Psoas muscle (tissue), 8 donors: Measurements from ENCODE around the gene ESRRG. TPM values are rescaled to one million over a fixed set of nuclear protein-coding genes. Genes with fewer than 3 reads are reported as not detected.
"Not testable (repeated sequence)": the region's sequence is repeated elsewhere in the genome, so short reads cannot be mapped to it uniquely, and the experiment has no call there.

Experiments used
- ATAC-seq, 4 donors: fragments of 200-7000 bp; cut with Tn5 transposase; one replicate each; pipeline ENCODE4 v1.9.1; 2020; ENCODE audit warnings: moderate library complexity in 3 of 4, mild to moderate bottlenecking in 2 of 4
- DNase-seq, 2 donors: peaks; one replicate each; pipeline ENCODE4 v3.0.0-alpha.2; 2020
- H3K27ac ChIP-seq: fragments of 200-600 bp; one replicate; pipeline ENCODE4 v1.8.0; 2022
- H3K27me3 ChIP-seq, 3 donors: fragments of 200-600 bp in 1 of 3; one replicate each; pipeline versions ENCODE4 v1.6.1 to v1.8.0; 2013 to 2022; ENCODE audit warnings: low read length in 2 of 3, mild to moderate bottlenecking in 2 of 3, moderate library complexity in 1 of 3; ENCODE audit not compliant: insufficient read depth in 3 of 3
- H3K36me3 ChIP-seq, 2 donors: fragments of 200-600 bp in 1 of 2; one replicate each; pipeline versions ENCODE4 v1.6.1 to v1.8.0; 2013 to 2022; ENCODE audit warnings: low read depth in 1 of 2, mild to moderate bottlenecking in 1 of 2, moderate library complexity in 1 of 2; ENCODE audit not compliant: insufficient read depth in 1 of 2
- H3K4me1 ChIP-seq: fragments of 200-600 bp; one replicate; pipeline ENCODE4 v1.8.0; 2022
- H3K4me3 ChIP-seq: fragments of 200-600 bp; one replicate; pipeline ENCODE4 v1.8.0; 2022; ENCODE audit warnings: mild to moderate bottlenecking
- H3K9me3 ChIP-seq: fragments of 200-600 bp; one replicate; pipeline ENCODE4 v1.8.0; 2022
- CTCF ChIP-seq: fragments of 200-600 bp; IDR thresholded peaks from one replicate; pipeline ENCODE4 v1.8.0; 2022; ENCODE audit warnings: antibody characterized with exemption
- WGBS, 3 donors: extraction: QIAGEN DNeasy Blood & Tissue Kit; methylation state at CpG; one replicate each; pipeline versions ENCODE4 v1.1.6 to v1.1.7; 2013; 5-methylcytosine and 5-hydroxymethylcytosine counted together
- intact Hi-C, 2 donors: fragments of 100-400 bp; cut with DNase I; formaldehyde crosslinking; loops; one replicate each; pipeline versions ENCODE4 v1.11.0 to v1.14.2; 2022
- polyA plus RNA-seq, 3 donors: library from polyadenylated mRNA; stranded (reverse); fragments of 200-250 nt; gene quantifications; one replicate each; pipeline ENCODE4 v1.2.3, GENCODE V29; 2013
- total RNA-seq, 4 donors: library from RNA; stranded (reverse); fragmentation: NEBNext Ultra II Directional in 2 of 4; extraction: Animal tissue kit (Norgen Biotek cat#: 25700) in 2 of 4; gene quantifications; one replicate each; pipeline versions ENCODE4 v1.2.1 to v1.2.4, GENCODE V29; 2021 to 2023
- donor health status: healthy with polysubstance abuse.
- donor health status: DM: no; HTN: no; CAD: no; lungs with moderate emphysema.
- donor health status: Bipolar disorder and iron deficiency.
- donor health status: healthy.
- donor health status: DM: yes; HTN: yes; CAD: no.
- donor health status: DM: no; HTN: no; CAD: no.
- donor health status: DM: no; HTN: no; CAD: no.
- donor health status: DM: yes; HTN: yes; CAD: no.

Gene ESRRG
- total and polyA plus RNA-seq, 7 donors, result 2.5 to 34.4 (median 5.3) TPM

DNA sequence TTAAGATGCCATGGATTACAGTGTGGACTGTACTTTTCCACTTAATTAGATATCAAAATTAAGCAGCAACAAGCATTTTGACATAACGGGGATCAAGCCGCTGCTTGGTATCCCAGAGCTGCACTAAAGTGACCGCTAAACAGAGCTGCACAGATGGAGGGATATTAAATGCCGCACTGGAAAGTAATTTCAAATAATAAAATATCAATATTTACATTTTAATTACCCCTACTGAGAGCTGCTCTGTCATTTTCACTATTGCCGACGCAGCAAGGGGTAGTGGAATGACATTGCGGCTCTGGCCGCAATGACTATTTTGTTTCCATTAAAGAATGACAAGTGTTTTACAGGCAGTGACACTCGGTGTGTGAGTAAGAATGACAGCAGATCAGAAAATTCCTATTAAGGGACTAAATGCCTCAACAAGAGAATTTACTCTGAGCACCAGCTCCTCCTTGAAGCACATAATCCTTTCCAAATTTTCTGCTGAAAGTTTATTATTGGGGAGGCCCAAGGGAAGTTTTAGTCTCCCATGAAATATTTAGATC lies 190.9 kb downstream of the ESRRG start:
- DNase-seq, result no peak
- 83 to 91% (median 84%) methylated on average over 9 of the region's 9 CpGs for WGBS, 3 donors
- no peak for TF ChIP-seq CTCF
- H3K4me3 ChIP-seq, result peak overlapping the region; percentile 64
- H3K4me1 ChIP-seq, result peaks cover 5% of the 10 kb centered on the region
- H3K9me3 ChIP-seq, result no peaks in the 10 kb centered on the region
- no peaks in the 10 kb centered on the region for H3K27me3 ChIP-seq
- no peak for ATAC-seq
- no peak overlapping the region for H3K27ac ChIP-seq
- no peaks in the 10 kb centered on the region for H3K36me3 ChIP-seq
- intact Hi-C loops, result no loop called here

DNA sequence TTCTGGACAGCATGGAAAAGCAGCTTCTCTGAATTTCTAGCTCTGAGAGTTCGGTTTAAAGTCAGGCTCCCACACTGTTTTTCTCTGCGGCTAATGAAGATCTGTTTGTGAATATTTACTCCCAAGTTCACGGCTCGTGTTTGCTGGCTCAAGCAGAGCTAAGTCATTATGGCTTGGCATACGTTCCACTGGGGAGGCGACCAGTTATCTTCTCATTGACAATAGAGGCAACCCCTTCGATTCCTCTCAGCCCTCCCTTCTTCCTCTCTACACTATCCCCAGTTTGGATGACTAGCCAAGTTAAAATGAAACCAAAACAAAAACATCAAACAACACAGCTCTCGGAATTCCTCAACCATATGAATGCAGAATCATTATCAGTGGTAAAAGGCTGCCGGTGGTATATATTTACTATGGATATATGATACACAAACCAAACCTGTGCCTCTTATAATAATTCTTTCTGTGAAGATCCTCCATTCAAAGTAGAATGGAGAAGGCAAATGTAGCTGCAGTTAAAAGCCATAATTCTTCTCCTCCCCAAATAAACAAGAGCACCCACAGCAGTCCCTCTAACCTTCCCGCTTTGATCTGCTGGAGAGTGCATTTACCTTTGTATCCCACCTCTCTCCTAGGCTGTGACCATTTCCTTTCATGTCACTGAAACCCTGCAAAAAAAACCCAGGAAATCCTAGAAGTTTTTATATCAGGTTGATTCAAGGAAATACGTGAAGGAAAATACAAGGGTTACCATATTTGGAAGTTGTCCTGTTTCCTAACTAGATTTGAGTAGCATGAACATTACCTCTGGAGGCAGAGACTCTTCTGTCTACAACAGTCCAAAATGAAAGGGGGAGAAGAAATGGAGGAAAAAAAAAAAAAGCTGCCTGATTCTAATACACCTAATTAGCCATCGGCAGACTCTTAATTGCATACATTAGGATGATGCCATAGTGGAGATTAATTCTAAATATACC lies 191.7 kb downstream of the ESRRG start:
- Histone ChIP-seq H3K9me3 (no peaks in the 10 kb centered on the region), H3K4me1 (peaks cover 5% of the 10 kb centered on the region), H3K36me3 (no peaks in the 10 kb centered on the region), H3K27me3 (no peaks in the 10 kb centered on the region), H3K4me3 (peak overlapping the region; percentile 64), H3K27ac (peak overlapping the region; percentile 1)
- WGBS, 3 donors, result 10 to 16% (median 13%) methylated on average over 12 of the region's 12 CpGs
- ATAC-seq (peak; percentile 25 to 72 (median 47)), DNase-seq (no peak)
- intact Hi-C loops, result no loop called here
- no peak for TF ChIP-seq CTCF

DNA sequence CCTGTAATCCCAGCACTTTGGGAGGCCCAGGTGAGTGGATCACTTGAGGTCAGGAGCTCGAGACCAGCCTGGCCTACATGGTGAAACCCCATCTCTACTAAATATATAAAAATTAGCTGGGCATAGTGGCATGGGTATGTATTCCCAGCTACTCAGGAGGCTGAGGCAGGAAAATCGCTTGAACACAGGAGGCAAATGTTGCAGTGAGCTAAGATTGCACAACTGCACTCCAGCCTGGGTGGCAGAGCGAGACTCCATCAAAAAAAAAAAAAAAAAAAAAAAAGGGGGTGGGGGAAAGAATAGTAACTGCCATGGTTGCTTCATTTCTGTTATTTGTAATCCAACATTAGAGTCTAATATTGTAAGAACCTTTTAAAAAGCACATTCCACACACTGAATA lies 193.4 kb downstream of the ESRRG start:
- H3K36me3 ChIP-seq, H3K9me3 ChIP-seq, H3K27me3 ChIP-seq, H3K27ac ChIP-seq, DNase-seq, H3K4me3 ChIP-seq, H3K4me1 ChIP-seq, intact Hi-C loops: not testable (repeated sequence)
- 62 to 91% (median 69%) methylated on average over 3 of the region's 3 CpGs for WGBS, 3 donors
- peak in 1 of 4 donors; percentile 24 for ATAC-seq

DNA sequence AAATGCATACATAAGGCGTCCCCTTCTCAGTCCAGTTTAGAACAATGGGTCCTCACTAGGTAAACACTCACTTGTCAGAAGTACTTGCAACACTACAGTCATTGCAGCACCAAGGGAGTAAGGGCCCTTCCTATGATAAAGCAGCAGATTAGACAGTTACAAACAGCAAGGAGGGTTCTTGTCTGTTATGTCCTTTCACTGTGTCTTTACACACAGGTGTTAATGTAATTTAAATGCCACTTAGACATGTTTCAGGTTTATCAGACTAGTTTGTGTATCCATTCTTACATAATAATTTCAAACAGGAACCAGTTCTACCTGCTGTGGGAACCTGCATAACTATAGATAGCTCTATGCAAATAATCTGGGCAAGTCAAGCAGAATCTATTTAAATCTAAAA lies 194.4 kb downstream of the ESRRG start:
- intact Hi-C loops, result no loop called here
- TF ChIP-seq CTCF, result no peak
- Histone ChIP-seq H3K36me3 (no peaks in the 10 kb centered on the region), H3K4me1 (peaks cover 5% of the 10 kb centered on the region), H3K9me3 (no peaks in the 10 kb centered on the region), H3K27me3 (no peaks in the 10 kb centered on the region), H3K27ac (no peak overlapping the region), H3K4me3 (no peak overlapping the region)
- WGBS, 3 donors, result 63 to 84% (median 77%) methylated on average over 1 of the region's 1 CpG
- ATAC-seq (no peak), DNase-seq (no peak)

- DNase-seq, result no peak
- 73 to 78% (median 77%) methylated on average over 4 of the region's 4 CpGs for WGBS, 3 donors
- no peak for ATAC-seq
- intact Hi-C loops, result no loop called here
- H3K4me3 ChIP-seq, result no peak overlapping the region
- no peak overlapping the region for H3K27ac ChIP-seq
- no peaks in the 10 kb centered on the region for H3K4me1 ChIP-seq
- H3K36me3 ChIP-seq, result no peaks in the 10 kb centered on the region
- no peaks in the 10 kb centered on the region for H3K9me3 ChIP-seq
- TF ChIP-seq CTCF, result no peak
- H3K27me3 ChIP-seq, result no peaks in the 10 kb centered on the region
Measured at GRCh38 chr1:216523449-216524190, 199.6 kb downstream of the ESRRG start.
